ENCODE data around the gene ACE. TPM values are rescaled to one million over a fixed set of nuclear protein-coding genes. Genes with fewer than 3 reads are reported as not detected.

The ACE gene
- polyA plus RNA-seq, 4 donors, result 49.6 to 216 (median 161) TPM

GRCh38 chr17:63534078-63534570, 57.3 kb downstream of the ACE start:
- H3K9me3 ChIP-seq (ENCODE audit: control insufficient read depth in 2 of 2, insufficient read depth in 1 of 2, low read depth in 1 of 2, low read length in 1 of 2), result no peaks in the 10 kb centered on the region
- FAIRE-seq, result no peak
- H3K4me3 ChIP-seq (ENCODE audit: low read depth in 1 of 3, low read length in 3 of 3), result no peak overlapping the region
- peaks cover 0 to 19% (median 3%) of the 10 kb centered on the region in 3 donors for H3K4me1 ChIP-seq (ENCODE audit: control insufficient read depth in 3 of 3, insufficient read depth in 2 of 3, low read depth in 1 of 3, low read length in 2 of 3)
- no peaks in the 10 kb centered on the region for H3K36me3 ChIP-seq (ENCODE audit: control insufficient read depth in 3 of 3, insufficient read depth in 2 of 3, low read depth in 1 of 3, low read length in 3 of 3)
- no peak for DNase-seq
- peaks cover 0 to 15% (median 5%) of the 10 kb centered on the region in 3 donors for H3K27me3 ChIP-seq (ENCODE audit: control insufficient read depth in 3 of 3, insufficient read depth in 3 of 3, low read length in 3 of 3)
- H3K27ac ChIP-seq (ENCODE audit: low read depth in 1 of 3, low read length in 2 of 3), result no peak overlapping the region
- WGBS, 3 donors, result 91 to 94% (median 92%) methylated on average over 16 to 17 of the region's 17 CpGs

- Histone ChIP-seq H3K36me3 (ENCODE audit: control insufficient read depth in 3 of 3, insufficient read depth in 2 of 3, low read depth in 1 of 3, low read length in 3 of 3) (no peaks in the 10 kb centered on the region), H3K4me1 (ENCODE audit: control insufficient read depth in 3 of 3, insufficient read depth in 2 of 3, low read depth in 1 of 3, low read length in 2 of 3) (peaks cover 0 to 11% (median 0%) of the 10 kb centered on the region in 3 donors), H3K27me3 (ENCODE audit: control insufficient read depth in 3 of 3, insufficient read depth in 3 of 3, low read length in 3 of 3) (peaks cover 0 to 23% (median 6%) of the 10 kb centered on the region in 3 donors), H3K27ac (ENCODE audit: low read depth in 1 of 3, low read length in 2 of 3) (no peak overlapping the region), H3K9me3 (ENCODE audit: control insufficient read depth in 2 of 2, insufficient read depth in 1 of 2, low read depth in 1 of 2, low read length in 1 of 2) (no peaks in the 10 kb centered on the region), H3K4me3 (ENCODE audit: low read depth in 1 of 3, low read length in 3 of 3) (no peak overlapping the region)
- 86 to 91% (median 87%) methylated on average over 13 of the region's 13 CpGs for WGBS, 3 donors
- FAIRE-seq (no peak), DNase-seq (no peak)
Observed at GRCh38 chr17:63534816-63535455, 58.1 kb downstream of the ACE start.

GRCh38 chr17:63535640-63536039, 58.8 kb downstream of the ACE start:
- Histone ChIP-seq H3K27ac (ENCODE audit: low read depth in 1 of 3, low read length in 2 of 3) (no peak overlapping the region), H3K4me3 (ENCODE audit: low read depth in 1 of 3, low read length in 3 of 3) (no peak overlapping the region), H3K27me3 (ENCODE audit: control insufficient read depth in 3 of 3, insufficient read depth in 3 of 3, low read length in 3 of 3) (peaks cover 0 to 26% (median 6%) of the 10 kb centered on the region in 3 donors), H3K9me3 (ENCODE audit: control insufficient read depth in 2 of 2, insufficient read depth in 1 of 2, low read depth in 1 of 2, low read length in 1 of 2) (no peaks in the 10 kb centered on the region), H3K4me1 (ENCODE audit: control insufficient read depth in 3 of 3, insufficient read depth in 2 of 3, low read depth in 1 of 3, low read length in 2 of 3) (peaks cover 0 to 11% (median 0%) of the 10 kb centered on the region in 3 donors), H3K36me3 (ENCODE audit: control insufficient read depth in 3 of 3, insufficient read depth in 2 of 3, low read depth in 1 of 3, low read length in 3 of 3) (no peaks in the 10 kb centered on the region)
- WGBS, 3 donors, result 95 to 97% (median 95%) methylated on average over 24 of the region's 24 CpGs
- FAIRE-seq (no peak), DNase-seq (no peak)

GRCh38 chr17:63537001-63537400, 60.1 kb downstream of the ACE start:
- no peak overlapping the region for H3K4me3 ChIP-seq (ENCODE audit: low read depth in 1 of 3, low read length in 3 of 3)
- H3K27me3 ChIP-seq (ENCODE audit: control insufficient read depth in 3 of 3, insufficient read depth in 3 of 3, low read length in 3 of 3), result peaks cover 0 to 26% (median 6%) of the 10 kb centered on the region in 3 donors
- no peaks in the 10 kb centered on the region for H3K36me3 ChIP-seq (ENCODE audit: control insufficient read depth in 3 of 3, insufficient read depth in 2 of 3, low read depth in 1 of 3, low read length in 3 of 3)
- FAIRE-seq (no peak), DNase-seq (no peak)
- H3K27ac ChIP-seq (ENCODE audit: low read depth in 1 of 3, low read length in 2 of 3), result no peak overlapping the region
- WGBS, 3 donors, result 85 to 87% (median 86%) methylated on average over 4 of the region's 4 CpGs
- peaks cover 0 to 6% (median 0%) of the 10 kb centered on the region in 3 donors for H3K4me1 ChIP-seq (ENCODE audit: control insufficient read depth in 3 of 3, insufficient read depth in 2 of 3, low read depth in 1 of 3, low read length in 2 of 3)
- no peaks in the 10 kb centered on the region for H3K9me3 ChIP-seq (ENCODE audit: control insufficient read depth in 2 of 2, insufficient read depth in 1 of 2, low read depth in 1 of 2, low read length in 1 of 2)

- Histone ChIP-seq H3K27ac (ENCODE audit: low read depth in 1 of 3, low read length in 2 of 3) (no peak overlapping the region), H3K9me3 (ENCODE audit: control insufficient read depth in 2 of 2, insufficient read depth in 1 of 2, low read depth in 1 of 2, low read length in 1 of 2) (no peaks in the 10 kb centered on the region), H3K36me3 (ENCODE audit: control insufficient read depth in 3 of 3, insufficient read depth in 2 of 3, low read depth in 1 of 3, low read length in 3 of 3) (no peaks in the 10 kb centered on the region), H3K27me3 (ENCODE audit: control insufficient read depth in 3 of 3, insufficient read depth in 3 of 3, low read length in 3 of 3) (peaks cover 0 to 26% (median 6%) of the 10 kb centered on the region in 3 donors), H3K4me1 (ENCODE audit: control insufficient read depth in 3 of 3, insufficient read depth in 2 of 3, low read depth in 1 of 3, low read length in 2 of 3) (peaks cover 0 to 6% (median 0%) of the 10 kb centered on the region in 3 donors), H3K4me3 (ENCODE audit: low read depth in 1 of 3, low read length in 3 of 3) (no peak overlapping the region)
- FAIRE-seq, result no peak
- DNase-seq, result peak in 1 of 2 donors; percentile 36
- 3 to 7% (median 5%) methylated on average over 57 to 62 of the region's 62 CpGs for WGBS, 3 donors
Observed at GRCh38 chr17:63537991-63538692, 61.3 kb downstream of the ACE start.

GRCh38 chr17:63538693-63539595, 62.1 kb downstream of the ACE start:
- 56 to 71% (median 57%) methylated on average over 9 of the region's 9 CpGs for WGBS, 3 donors
- FAIRE-seq, result no peak
- Histone ChIP-seq H3K9me3 (ENCODE audit: control insufficient read depth in 2 of 2, insufficient read depth in 1 of 2, low read depth in 1 of 2, low read length in 1 of 2) (no peaks in the 10 kb centered on the region), H3K27me3 (ENCODE audit: control insufficient read depth in 3 of 3, insufficient read depth in 3 of 3, low read length in 3 of 3) (peaks cover 0 to 26% (median 6%) of the 10 kb centered on the region in 3 donors), H3K36me3 (ENCODE audit: control insufficient read depth in 3 of 3, insufficient read depth in 2 of 3, low read depth in 1 of 3, low read length in 3 of 3) (no peaks in the 10 kb centered on the region), H3K27ac (ENCODE audit: low read depth in 1 of 3, low read length in 2 of 3) (no peak overlapping the region), H3K4me1 (ENCODE audit: control insufficient read depth in 3 of 3, insufficient read depth in 2 of 3, low read depth in 1 of 3, low read length in 2 of 3) (peaks cover 0 to 6% (median 0%) of the 10 kb centered on the region in 3 donors), H3K4me3 (ENCODE audit: low read depth in 1 of 3, low read length in 3 of 3) (no peak overlapping the region)
- DNase-seq, result no peak

- peaks cover 0 to 26% (median 6%) of the 10 kb centered on the region in 3 donors for H3K27me3 ChIP-seq (ENCODE audit: control insufficient read depth in 3 of 3, insufficient read depth in 3 of 3, low read length in 3 of 3)
- DNase-seq (no peak), FAIRE-seq (no peak)
Observed at GRCh38 chr17:63540590-63540989, 63.7 kb downstream of the ACE start.

GRCh38 chr17:63542218-63542545, 65.3 kb downstream of the ACE start:
- FAIRE-seq, result no peak

More at GRCh38 chr17:63540590-63540989, 63.7 kb downstream of the ACE start:
- H3K9me3 ChIP-seq (ENCODE audit: control insufficient read depth in 2 of 2, insufficient read depth in 1 of 2, low read depth in 1 of 2, low read length in 1 of 2), result no peaks in the 10 kb centered on the region
- H3K4me1 ChIP-seq (ENCODE audit: control insufficient read depth in 3 of 3, insufficient read depth in 2 of 3, low read depth in 1 of 3, low read length in 2 of 3), result peaks cover 0 to 6% (median 0%) of the 10 kb centered on the region in 3 donors
- 68 to 78% (median 75%) methylated on average over 4 of the region's 4 CpGs for WGBS, 3 donors
- H3K4me3 ChIP-seq (ENCODE audit: low read depth in 1 of 3, low read length in 3 of 3), result no peak overlapping the region
- H3K36me3 ChIP-seq (ENCODE audit: control insufficient read depth in 3 of 3, insufficient read depth in 2 of 3, low read depth in 1 of 3, low read length in 3 of 3), result no peaks in the 10 kb centered on the region
- H3K27ac ChIP-seq (ENCODE audit: low read depth in 1 of 3, low read length in 2 of 3), result no peak overlapping the region

More at GRCh38 chr17:63542218-63542545, 65.3 kb downstream of the ACE start:
- 91 to 95% (median 91%) methylated on average over 9 of the region's 9 CpGs for WGBS, 3 donors
- H3K4me3 ChIP-seq (ENCODE audit: low read depth in 1 of 3, low read length in 3 of 3), result no peak overlapping the region
- DNase-seq, result no peak
- no peaks in the 10 kb centered on the region for H3K9me3 ChIP-seq (ENCODE audit: control insufficient read depth in 2 of 2, insufficient read depth in 1 of 2, low read depth in 1 of 2, low read length in 1 of 2)
- peaks cover 0 to 6% (median 0%) of the 10 kb centered on the region in 3 donors for H3K4me1 ChIP-seq (ENCODE audit: control insufficient read depth in 3 of 3, insufficient read depth in 2 of 3, low read depth in 1 of 3, low read length in 2 of 3)
- H3K27me3 ChIP-seq (ENCODE audit: control insufficient read depth in 3 of 3, insufficient read depth in 3 of 3, low read length in 3 of 3), result peaks cover 0 to 26% (median 6%) of the 10 kb centered on the region in 3 donors
- no peaks in the 10 kb centered on the region for H3K36me3 ChIP-seq (ENCODE audit: control insufficient read depth in 3 of 3, insufficient read depth in 2 of 3, low read depth in 1 of 3, low read length in 3 of 3)
- no peak overlapping the region for H3K27ac ChIP-seq (ENCODE audit: low read depth in 1 of 3, low read length in 2 of 3)
